ENCODE measurements around the gene CD33. TPM values are rescaled to one million over a fixed set of nuclear protein-coding genes. Genes with fewer than 3 reads are reported as not detected.

CD33 gene
- total RNA-seq, 3 donors from 2014 or later (not counting 1 experiment from before 2014, with no cell fraction given) = 2.3 to 6.5 (median 6.0) TPM

- no peaks in the 10 kb centered on the region for H3K9me3 Mint-ChIP-seq
- H3K4me1 Mint-ChIP-seq = peaks cover 0 to 21% of the 10 kb centered on the region in 2 donors
- peak overlapping the region in 1 of 2 donors; percentile 44 for H3K27ac Mint-ChIP-seq
- Histone ChIP-seq H3K4me1 (ENCODE audit: control insufficient read depth, insufficient read depth, low read length) (no peaks in the 10 kb centered on the region), H3K4me3 (ENCODE audit: low read length) (no peak overlapping the region), H3K27ac (ENCODE audit: low read length) (no peak overlapping the region), H3K27me3 (ENCODE audit: control insufficient read depth, insufficient read depth, low read length) (no peaks in the 10 kb centered on the region), H3K36me3 (ENCODE audit: control insufficient read depth, insufficient read depth, low read length) (no peaks in the 10 kb centered on the region), H3K9me3 (ENCODE audit: control insufficient read depth, insufficient read depth, low read length) (no peaks in the 10 kb centered on the region)
- 89% methylated on average over 2 of the region's 2 CpGs for WGBS (ENCODE audit: insufficient coverage)
- H3K36me3 Mint-ChIP-seq = no peaks in the 10 kb centered on the region
- DNase-seq (no peak), ATAC-seq (no peak)
- no peak overlapping the region for H3K4me3 Mint-ChIP-seq
- TF ChIP-seq CTCF (IDR thresholded peaks at IDR 0.05) = no peak
- intact Hi-C loops (cut with micrococcal nuclease) = no loop called here
- H3K27me3 Mint-ChIP-seq (ENCODE audit: low read depth in 2 of 2) = no peaks in the 10 kb centered on the region
Observed at GRCh38 chr19:51257471-51257870, 32.6 kb downstream of the CD33 start.

- no peaks in the 10 kb centered on the region for H3K4me1 ChIP-seq (ENCODE audit: control insufficient read depth, insufficient read depth, low read length)
- Mint-ChIP-seq H3K4me3 (no peak overlapping the region), H3K27me3 (ENCODE audit: low read depth in 2 of 2) (no peaks in the 10 kb centered on the region), H3K27ac (no peak overlapping the region), H3K4me1 (peaks cover 0 to 16% of the 10 kb centered on the region in 2 donors), H3K9me3 (no peaks in the 10 kb centered on the region), H3K36me3 (no peaks in the 10 kb centered on the region)
- no peaks in the 10 kb centered on the region for H3K27me3 ChIP-seq (ENCODE audit: control insufficient read depth, insufficient read depth, low read length)
- 36% methylated on average over 6 of the region's 6 CpGs for WGBS (ENCODE audit: insufficient coverage)
- ATAC-seq (no peak), DNase-seq (no peak)
- no peaks in the 10 kb centered on the region for H3K36me3 ChIP-seq (ENCODE audit: control insufficient read depth, insufficient read depth, low read length)
- H3K9me3 ChIP-seq (ENCODE audit: control insufficient read depth, insufficient read depth, low read length) = no peaks in the 10 kb centered on the region
- intact Hi-C loops (cut with micrococcal nuclease) = loop anchor here (1.0 kb wide), 1 partner anchor 100 kb away; no protein-coding TSS in a partner anchor
- no peak overlapping the region for H3K4me3 ChIP-seq (ENCODE audit: low read length)
- no peak overlapping the region for H3K27ac ChIP-seq (ENCODE audit: low read length)
- TF ChIP-seq CTCF (IDR thresholded peaks at IDR 0.05) = no peak
Observed at GRCh38 chr19:51258165-51259160, 33.6 kb downstream of the CD33 start.

- H3K36me3 Mint-ChIP-seq = no peaks in the 10 kb centered on the region
- H3K4me1 ChIP-seq (ENCODE audit: control insufficient read depth, insufficient read depth, low read length) = no peaks in the 10 kb centered on the region
- H3K4me3 Mint-ChIP-seq = no peak overlapping the region
- peaks cover 0 to 13% of the 10 kb centered on the region in 2 donors for H3K4me1 Mint-ChIP-seq
- no peak overlapping the region for H3K4me3 ChIP-seq (ENCODE audit: low read length)
- 24% methylated on average over 5 of the region's 5 CpGs for WGBS (ENCODE audit: insufficient coverage)
- intact Hi-C loops (cut with micrococcal nuclease) = loop anchor here (1.0 to 5.0 kb wide), 2 partner anchors 101 to 327 kb away; no protein-coding TSS in a partner anchor
- H3K27me3 ChIP-seq (ENCODE audit: control insufficient read depth, insufficient read depth, low read length) = no peaks in the 10 kb centered on the region
- H3K36me3 ChIP-seq (ENCODE audit: control insufficient read depth, insufficient read depth, low read length) = no peaks in the 10 kb centered on the region
- H3K27ac Mint-ChIP-seq = no peak overlapping the region
- peak; percentile 63 for TF ChIP-seq CTCF (IDR thresholded peaks at IDR 0.05)
- H3K9me3 ChIP-seq (ENCODE audit: control insufficient read depth, insufficient read depth, low read length) = no peaks in the 10 kb centered on the region
- ATAC-seq (peak; percentile 65 to 81 (median 72)), DNase-seq (peak; percentile 32 to 49)
- H3K27me3 Mint-ChIP-seq (ENCODE audit: low read depth in 2 of 2) = peaks cover 4 to 5% of the 10 kb centered on the region in 2 donors
- no peak overlapping the region for H3K27ac ChIP-seq (ENCODE audit: low read length)
- no peaks in the 10 kb centered on the region for H3K9me3 Mint-ChIP-seq
Observed at GRCh38 chr19:51259348-51260245, 34.7 kb downstream of the CD33 start.
